ENCODE measurements around the gene CDCP2. TPM values are rescaled to one million over a fixed set of nuclear protein-coding genes. Genes with fewer than 3 reads are reported as not detected.

CDCP2 gene
- total and polyA plus RNA-seq, 2 experiments from 2014 or later, result not detected

GRCh38 chr1:54138994-54139393 is 13.8 kb downstream of the CDCP2 start:
- Histone ChIP-seq H3K4me2 (no peak overlapping the region), H3K27me3 (no peaks in the 10 kb centered on the region), H4K20me1 (ENCODE audit: insufficient read depth, poor library complexity, severe bottlenecking) (no peaks in the 10 kb centered on the region), H3K9me3 (ENCODE audit: low read depth) (no peaks in the 10 kb centered on the region), H2AFZ (no peak overlapping the region), H3K79me2 (no peaks in the 10 kb centered on the region), H3K4me1 (ENCODE audit: insufficient read depth) (peaks cover 8% of the 10 kb centered on the region), H3K36me3 (replicated peaks; ENCODE audit: insufficient read depth, low read depth) (no peaks in the 10 kb centered on the region), H3K4me3 (no peak overlapping the region), H3K27ac (no peak overlapping the region), H3K9me2 (replicated peaks; ENCODE audit: insufficient read depth) (no peaks in the 10 kb centered on the region)
- no peak for TF ChIP-seq CTCF (IDR thresholded peaks at IDR 0.05; ENCODE audit: poor library complexity)
- no peak for TF ChIP-seq EZH2 (IDR thresholded peaks at IDR 0.05; ENCODE audit: borderline replicate concordance)
- no peak for TF ChIP-seq EZH2phosphoT487 (IDR thresholded peaks at IDR 0.05; ENCODE audit: low read depth, severe bottlenecking, unreplicated experiment)
- no peak for DNase-seq (ENCODE audit: low spot score)
- 96% methylated on average over 1 of the region's 1 CpG for WGBS (ENCODE audit: low lambda C conversion rate, missing lambda C conversion rate)

GRCh38 chr1:54137534-54138061 is 15.2 kb downstream of the CDCP2 start:
- no peaks in the 10 kb centered on the region for H3K27me3 ChIP-seq
- H3K9me3 ChIP-seq (ENCODE audit: low read depth), result no peaks in the 10 kb centered on the region
- H3K27ac ChIP-seq, result no peak overlapping the region
- no peaks in the 10 kb centered on the region for H3K79me2 ChIP-seq
- H3K4me1 ChIP-seq (ENCODE audit: insufficient read depth), result peaks cover 8% of the 10 kb centered on the region
- H3K4me2 ChIP-seq, result no peak overlapping the region
- no peaks in the 10 kb centered on the region for H3K9me2 ChIP-seq (replicated peaks; ENCODE audit: insufficient read depth)
- no peak overlapping the region for H3K4me3 ChIP-seq
- 38% methylated on average over 6 of the region's 10 CpGs for WGBS (ENCODE audit: low lambda C conversion rate, missing lambda C conversion rate)
- H3K36me3 ChIP-seq (replicated peaks; ENCODE audit: insufficient read depth, low read depth), result no peaks in the 10 kb centered on the region
- H4K20me1 ChIP-seq (ENCODE audit: insufficient read depth, poor library complexity, severe bottlenecking), result no peaks in the 10 kb centered on the region
- H2AFZ ChIP-seq, result no peak overlapping the region
- TF ChIP-seq EZH2 (IDR thresholded peaks at IDR 0.05; ENCODE audit: borderline replicate concordance) (no peak), CTCF (IDR thresholded peaks at IDR 0.05; ENCODE audit: poor library complexity) (no peak)
- DNase-seq (ENCODE audit: low spot score), result no peak

- DNase-seq (ENCODE audit: low spot score), result no peak
- H3K4me2 ChIP-seq, result no peak overlapping the region
Measured at GRCh38 chr1:54136963-54137533, 15.8 kb downstream of the CDCP2 start.

More at GRCh38 chr1:54136963-54137533, 15.8 kb downstream of the CDCP2 start:
- Histone ChIP-seq H3K36me3 (replicated peaks; ENCODE audit: insufficient read depth, low read depth) (no peaks in the 10 kb centered on the region), H3K9me3 (ENCODE audit: low read depth) (no peaks in the 10 kb centered on the region), H3K4me1 (ENCODE audit: insufficient read depth) (peaks cover 8% of the 10 kb centered on the region), H3K27me3 (no peaks in the 10 kb centered on the region), H4K20me1 (ENCODE audit: insufficient read depth, poor library complexity, severe bottlenecking) (no peaks in the 10 kb centered on the region), H2AFZ (no peak overlapping the region), H3K9me2 (replicated peaks; ENCODE audit: insufficient read depth) (no peaks in the 10 kb centered on the region), H3K27ac (no peak overlapping the region), H3K4me3 (no peak overlapping the region), H3K79me2 (no peaks in the 10 kb centered on the region)
- WGBS (ENCODE audit: low lambda C conversion rate, missing lambda C conversion rate), result 80% methylated on average over 7 of the region's 7 CpGs
- TF ChIP-seq EZH2 (IDR thresholded peaks at IDR 0.05; ENCODE audit: borderline replicate concordance) (no peak), EZH2phosphoT487 (IDR thresholded peaks at IDR 0.05; ENCODE audit: low read depth, severe bottlenecking, unreplicated experiment) (no peak), CTCF (IDR thresholded peaks at IDR 0.05; ENCODE audit: poor library complexity) (no peak)

Measured in hepatocyte (in vitro differentiated cells).